Upper lobe of left lung (tissue), 4 donors: ENCODE data around the gene THBS2.

Experiments used
- CTCF ChIP-seq, 6 experiments: fragments of 450-650 bp in 4 of 6; fragments of 200-600 bp in 2 of 6; sonication (generic) in 2 of 6; IDR thresholded peaks; one replicate each; pipeline ENCODE4 v1.5.1; 2016 to 2019; ENCODE audit warnings: antibody characterized with exemption in 6 of 6
- POLR2A ChIP-seq, 4 donors: fragments of 450-650 bp; IDR thresholded peaks; one replicate each; pipeline ENCODE4 v1.5.1; 2016 to 2017; ENCODE audit warnings: antibody characterized with exemption in 4 of 4, mild to moderate bottlenecking in 2 of 4

- TF ChIP-seq POLR2A (IDR thresholded peaks at IDR 0.05) (no peak), CTCF (IDR thresholded peaks at IDR 0.05) (no peak)
These were observed 33.3 kb downstream of the THBS2 start for GRCh38 chr6:169220068-169220964.
